ENCODE results near the gene TSSK1B. TPM values are rescaled to one million over a fixed set of nuclear protein-coding genes. Genes with fewer than 3 reads are reported as not detected.

TSSK1B gene
- total and polyA plus RNA-seq, 2 experiments from 2014 or later, result 0.52 TPM; not detected in 1

GRCh38 chr5:113480243-113480642 lies 45.5 kb upstream of the TSSK1B start:
- H2AFZ ChIP-seq, result no peak overlapping the region
- no peaks in the 10 kb centered on the region for H3K9me2 ChIP-seq (ENCODE audit: insufficient read depth)
- ATAC-seq, result no peak
- H3K4me1 ChIP-seq (ENCODE audit: insufficient read depth), result peaks cover 9% of the 10 kb centered on the region
- H3K36me3 Mint-ChIP-seq (ENCODE audit: low read depth), result peaks cover 5% of the 10 kb centered on the region; the same call in 1 of the 3 replicates
- H3K4me3 ChIP-seq, result no peak overlapping the region
- H3K4me1 Mint-ChIP-seq, result peaks cover 13% of the 10 kb centered on the region
- no peaks in the 10 kb centered on the region for H3K79me2 ChIP-seq (replicated peaks; ENCODE audit: insufficient read depth)
- H3K27me3 Mint-ChIP-seq (ENCODE audit: insufficient read depth, low read depth, poor library complexity), result peaks cover 2% of the 10 kb centered on the region
- peaks cover 6% of the 10 kb centered on the region; the same call in 1 of the 3 replicates for H3K9me3 Mint-ChIP-seq
- no peaks in the 10 kb centered on the region for H3K36me3 ChIP-seq (ENCODE audit: insufficient read depth)
- H3K4me3 Mint-ChIP-seq, result no peak overlapping the region
- H3K27ac Mint-ChIP-seq, result no peak overlapping the region
- no peaks in the 10 kb centered on the region for H3F3A ChIP-seq (replicated peaks; ENCODE audit: low read depth)
- H3K27me3 ChIP-seq (ENCODE audit: insufficient read depth), result no peaks in the 10 kb centered on the region
- no peak for DNase-seq (ENCODE audit: low spot score)
- no peak overlapping the region for H3K4me2 ChIP-seq
- H4K20me1 ChIP-seq (replicated peaks; ENCODE audit: insufficient read depth), result no peaks in the 10 kb centered on the region; the same call in 1 of the 2 replicates
- TF ChIP-seq STAT1 (IDR thresholded peaks at IDR 0.05; ENCODE audit: unreplicated experiment), result no peak
- TF ChIP-seq NANOG (IDR thresholded peaks at IDR 0.05; ENCODE audit: borderline replicate concordance), result no peak
- TF ChIP-seq EZH2 (IDR thresholded peaks at IDR 0.05; ENCODE audit: low read depth, unreplicated experiment), result no peak
- TF ChIP-seq ZNF114 (CRISPR knock-in tag; IDR thresholded peaks at IDR 0.05), result no peak
- no peak for TF ChIP-seq EZH2phosphoT487 (IDR thresholded peaks at IDR 0.05; ENCODE audit: unreplicated experiment)
- TF ChIP-seq ETS1 (IDR thresholded peaks at IDR 0.05), result no peak
- TF ChIP-seq CTCF (conservative IDR thresholded peaks at IDR 0.05; ENCODE audit: low read depth in 2 of 2), result no peak
- TF ChIP-seq JUNB (IDR thresholded peaks at IDR 0.05; ENCODE audit: unreplicated experiment), result no peak
- no peak for TF ChIP-seq ZNF462 (CRISPR knock-in tag; IDR thresholded peaks at IDR 0.05)
- TF ChIP-seq ZNF331 (CRISPR knock-in tag; IDR thresholded peaks at IDR 0.05; ENCODE audit: low read depth), result no peak
- no peak for TF ChIP-seq POLR2AphosphoS5 (IDR thresholded peaks at IDR 0.05; ENCODE audit: low read depth)
- TF ChIP-seq REST (IDR thresholded peaks at IDR 0.05; ENCODE audit: unreplicated experiment), result no peak
- TF ChIP-seq CREB1 (CRISPR knock-in tag; IDR thresholded peaks at IDR 0.05; ENCODE audit: low read depth), result no peak
- H3K27ac ChIP-seq (ENCODE audit: low read depth), result no peak overlapping the region

Data from GM23338 (cell line).